Suppressor macrophage treated with lipopolysaccharide for 1 hour (primary cell): Measurements from ENCODE around the gene PSPH.
A peak's percentile ranks its signal among the peaks of the same experiment; 100 is the strongest.
"Not testable (repeated sequence)": the region's sequence is repeated elsewhere in the genome, so short reads cannot be mapped to it uniquely, and the experiment has no call there.

Experiments used
- DNase-seq, 3 donors: peaks; one replicate each; pipeline ENCODE4 v3.0.0-alpha.2; 2020 to 2022

The PSPH gene

GRCh38 chr7:56062382-56062781 is 11.1 kb upstream of the PSPH start:
- no peak for DNase-seq

GRCh38 chr7:56053993-56054392 is 2.7 kb upstream of the PSPH start:
- no peak for DNase-seq

GRCh38 chr7:56053379-56053778 is 2.1 kb upstream of the PSPH start:
- DNase-seq: no peak

GRCh38 chr7:56051053-56051338 is 248 bp downstream of the PSPH start:
- DNase-seq: no peak

- DNase-seq: not testable (repeated sequence)
Observed at GRCh38 chr7:56048763-56049162, 2.5 kb downstream of the PSPH start.

GRCh38 chr7:56048245-56048644 is 3.0 kb downstream of the PSPH start:
- no peak for DNase-seq

- DNase-seq: not testable (repeated sequence)
Observed at GRCh38 chr7:56047446-56048116, 3.7 kb downstream of the PSPH start.

- no peak for DNase-seq
Observed at GRCh38 chr7:56046721-56047445, 4.4 kb downstream of the PSPH start.

GRCh38 chr7:56045758-56046157 is 5.5 kb downstream of the PSPH start:
- DNase-seq: peak in 2 of 3 donors; percentile 31 to 33

GRCh38 chr7:56040730-56041129 is 10.5 kb downstream of the PSPH start:
- no peak for DNase-seq

GRCh38 chr7:56033671-56034432 is 17.4 kb downstream of the PSPH start:
- DNase-seq: peak; percentile 68 to 77 (median 71)

- DNase-seq: not testable (repeated sequence)
Observed at GRCh38 chr7:56032578-56032977, 18.7 kb downstream of the PSPH start.

- DNase-seq: not testable (repeated sequence)
Observed at GRCh38 chr7:56031556-56031955, 19.7 kb downstream of the PSPH start.

GRCh38 chr7:56030340-56030739 is 20.9 kb downstream of the PSPH start:
- no peak for DNase-seq

GRCh38 chr7:56028942-56029630 is 22.2 kb downstream of the PSPH start:
- no peak for DNase-seq

GRCh38 chr7:56026538-56026937 is 24.7 kb downstream of the PSPH start:
- DNase-seq: no peak

- no peak for DNase-seq
Observed at GRCh38 chr7:56023500-56023899, 27.7 kb downstream of the PSPH start.

GRCh38 chr7:56019501-56019900 is 31.7 kb downstream of the PSPH start:
- DNase-seq: no peak

GRCh38 chr7:56017015-56017414 is 34.2 kb downstream of the PSPH start:
- DNase-seq: not testable (repeated sequence)

- DNase-seq: no peak
Observed at GRCh38 chr7:56009695-56010094, 41.5 kb downstream of the PSPH start.

GRCh38 chr7:56007891-56008290 is 43.4 kb downstream of the PSPH start:
- no peak for DNase-seq

- DNase-seq: no peak
Observed at GRCh38 chr7:56007167-56007652, 44.0 kb downstream of the PSPH start.

- no peak for DNase-seq
Observed at GRCh38 chr7:56003749-56004148, 47.5 kb downstream of the PSPH start.
